Iris pigment epithelial cell (primary cell): ENCODE results near the gene LDB2.
"Not testable (repeated sequence)": the region's sequence is repeated elsewhere in the genome, so short reads cannot be mapped to it uniquely, and the experiment has no call there.

Experiments used
- DNase-seq: peaks from one replicate; pipeline ENCODE4 v3.0.0-alpha.2; 2011; ENCODE audit warnings: low read depth

Gene LDB2

DNA sequence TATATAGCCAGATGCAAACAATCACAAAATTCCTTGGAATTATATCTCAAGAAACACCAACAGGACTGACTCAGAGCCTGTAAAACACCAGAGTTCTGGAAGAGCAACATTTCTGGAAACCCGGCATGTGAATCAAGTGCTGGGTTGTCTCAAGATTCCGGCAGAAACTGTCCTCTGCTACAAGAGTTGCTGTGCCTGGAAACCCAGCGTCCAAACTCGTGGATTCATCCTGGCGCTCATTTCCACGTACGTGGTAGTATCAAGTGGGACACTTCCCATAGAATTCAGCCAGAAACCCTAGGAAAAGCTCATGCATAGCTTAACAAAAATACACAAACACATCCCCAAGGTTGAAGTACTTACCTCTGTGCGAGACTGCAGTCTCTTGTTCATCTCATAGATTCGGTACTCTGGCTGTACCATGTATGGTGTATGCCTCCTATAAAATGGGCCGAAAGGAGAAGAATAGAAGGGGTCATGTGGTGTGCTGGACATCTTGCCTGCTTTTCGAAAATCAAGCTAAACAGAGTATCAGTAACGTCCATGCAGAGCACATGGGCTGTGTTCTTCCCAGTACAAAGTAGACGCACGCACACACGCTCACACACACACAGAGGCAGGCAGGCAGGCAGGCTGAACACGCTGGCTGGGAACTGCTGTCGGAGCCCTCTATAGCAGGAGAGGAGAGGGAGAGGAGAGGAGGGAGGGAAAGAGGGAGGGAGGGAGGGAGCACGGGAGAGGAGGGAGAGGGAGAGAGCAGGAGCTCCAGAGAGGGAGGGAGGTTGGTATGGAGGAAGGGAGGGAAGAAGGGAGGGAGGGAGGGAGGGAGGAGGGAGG is at the start of gene LDB2:
Gene LDB2 (minus strand): TSS at position 655 of the 837 bp plus-strand sequence.
- peak; percentile 81 for DNase-seq

GRCh38 chr4:16942491-16942890 is 44.0 kb upstream of the LDB2 start:
- DNase-seq: no peak

- no peak for DNase-seq
Measured at GRCh38 chr4:16939178-16939577, 40.7 kb upstream of the LDB2 start.

DNA sequence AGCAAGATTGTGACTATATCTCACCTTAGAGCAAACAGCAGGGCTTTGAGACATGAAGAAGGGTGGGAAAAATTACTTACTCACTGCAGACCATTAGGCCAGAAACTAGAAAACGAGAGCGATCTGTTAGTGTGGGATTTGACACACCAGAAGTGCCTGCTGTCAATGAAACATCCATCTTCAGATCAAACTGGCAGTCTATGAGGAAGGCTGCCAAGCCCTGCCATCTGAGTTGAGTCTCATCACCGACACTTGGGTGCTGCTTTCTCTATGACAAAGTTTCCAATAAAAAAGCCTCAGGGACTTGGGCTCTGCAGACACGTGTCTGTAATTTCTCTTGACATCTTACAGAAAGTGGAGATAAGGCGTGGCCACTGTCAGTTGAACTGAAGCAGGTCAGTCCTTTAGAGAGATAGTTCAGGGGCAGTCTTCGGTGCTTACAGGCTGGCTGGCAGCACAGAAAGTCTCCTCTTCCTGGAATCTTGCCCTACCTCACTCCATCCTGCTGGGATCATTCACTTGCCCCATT is 40.1 kb upstream of the LDB2 start:
- DNase-seq: no peak

DNA sequence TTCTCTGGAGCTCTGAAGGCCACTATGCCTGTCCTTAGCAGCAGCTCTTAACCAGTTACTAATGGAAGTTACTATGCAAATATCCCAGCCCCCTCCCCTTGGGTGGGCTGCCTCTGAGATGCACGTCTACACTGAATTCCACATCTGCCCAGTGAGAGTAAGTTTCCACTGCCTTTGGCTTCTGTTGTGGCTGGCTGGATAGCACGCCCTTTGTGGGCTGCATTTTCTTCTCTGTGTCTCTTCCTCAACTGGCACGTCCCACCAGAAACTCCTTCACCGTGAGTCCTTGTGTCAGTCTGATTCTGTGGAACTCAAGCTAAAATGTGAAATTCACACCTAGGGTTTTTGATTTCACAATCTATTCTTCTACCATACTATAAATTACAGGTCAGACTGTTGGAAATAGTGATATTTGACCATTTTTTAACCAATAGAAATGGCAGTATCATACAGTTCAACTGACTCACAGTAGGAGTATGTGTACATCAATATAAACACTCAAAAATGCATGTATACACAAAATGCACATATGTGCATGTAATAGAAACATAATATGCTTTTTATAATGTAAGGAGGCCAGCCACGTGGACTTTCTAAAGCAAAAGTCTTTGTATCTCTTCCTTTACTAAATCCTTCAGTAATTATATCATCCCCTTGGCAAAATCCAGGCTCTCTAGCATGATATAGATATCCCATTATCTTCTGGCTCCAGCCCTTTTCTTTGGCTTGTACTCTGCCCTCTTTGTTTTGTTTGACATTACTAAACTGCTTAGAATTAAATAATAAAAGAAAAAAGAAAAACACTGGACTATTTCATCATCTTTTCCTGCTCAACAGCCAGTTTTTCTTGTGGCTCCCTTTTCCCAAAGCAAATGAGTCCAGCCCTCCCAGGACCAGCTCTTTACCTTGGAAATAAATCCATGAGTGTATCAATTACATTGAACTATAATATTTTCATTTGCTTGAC is 33.2 kb upstream of the LDB2 start:
- DNase-seq: no peak

- DNase-seq: no peak
Measured at GRCh38 chr4:16926214-16926613, 27.8 kb upstream of the LDB2 start.

- not testable (repeated sequence) for DNase-seq
Measured at GRCh38 chr4:16918716-16919115, 20.3 kb upstream of the LDB2 start.

DNA sequence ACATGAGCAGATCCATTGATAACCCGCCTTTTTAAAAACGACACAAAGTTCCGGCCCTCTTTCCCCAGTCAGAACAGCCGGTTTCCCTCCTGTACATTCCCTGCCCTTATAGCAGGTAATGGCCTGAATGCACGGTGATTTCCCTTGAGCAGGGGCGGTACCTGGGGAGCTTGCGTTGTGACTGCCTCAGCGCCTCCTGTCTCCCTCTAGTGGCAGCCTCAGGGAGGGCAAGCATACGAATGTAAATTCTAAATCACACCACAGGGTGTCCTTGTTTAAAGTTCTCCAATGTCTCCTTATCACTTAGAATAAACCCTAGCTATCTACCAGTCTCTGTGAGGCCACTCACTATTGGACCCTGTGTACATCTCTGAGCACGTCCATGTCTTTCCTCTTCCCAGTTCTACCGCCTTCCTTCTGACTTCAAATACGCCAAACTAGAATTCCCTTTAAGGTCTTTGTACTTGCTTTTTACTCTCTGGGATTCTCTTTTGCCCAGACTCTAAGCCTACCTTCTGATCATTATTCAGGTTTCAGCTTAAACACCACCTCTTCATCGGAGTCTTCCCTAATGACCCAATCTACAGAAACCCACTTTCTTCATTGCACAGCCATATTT is 18.4 kb upstream of the LDB2 start:
- DNase-seq: peak; percentile 40

- no peak for DNase-seq
Measured at GRCh38 chr4:16916031-16916430, 17.6 kb upstream of the LDB2 start.

GRCh38 chr4:16914208-16914607 is 15.8 kb upstream of the LDB2 start:
- DNase-seq: peak; percentile 15

- no peak for DNase-seq
Measured at GRCh38 chr4:16912896-16913295, 14.5 kb upstream of the LDB2 start.

GRCh38 chr4:16909281-16909680 is 10.8 kb upstream of the LDB2 start:
- no peak for DNase-seq

- DNase-seq: no peak
Measured at GRCh38 chr4:16908377-16909021, 10.1 kb upstream of the LDB2 start.

GRCh38 chr4:16900325-16900724 is 1.9 kb upstream of the LDB2 start:
- DNase-seq: no peak

GRCh38 chr4:16896881-16897750 is 1.3 kb downstream of the LDB2 start:
- peak; percentile 75 for DNase-seq

- DNase-seq: no peak
Measured at GRCh38 chr4:16894406-16894805, 4.0 kb downstream of the LDB2 start.

DNA sequence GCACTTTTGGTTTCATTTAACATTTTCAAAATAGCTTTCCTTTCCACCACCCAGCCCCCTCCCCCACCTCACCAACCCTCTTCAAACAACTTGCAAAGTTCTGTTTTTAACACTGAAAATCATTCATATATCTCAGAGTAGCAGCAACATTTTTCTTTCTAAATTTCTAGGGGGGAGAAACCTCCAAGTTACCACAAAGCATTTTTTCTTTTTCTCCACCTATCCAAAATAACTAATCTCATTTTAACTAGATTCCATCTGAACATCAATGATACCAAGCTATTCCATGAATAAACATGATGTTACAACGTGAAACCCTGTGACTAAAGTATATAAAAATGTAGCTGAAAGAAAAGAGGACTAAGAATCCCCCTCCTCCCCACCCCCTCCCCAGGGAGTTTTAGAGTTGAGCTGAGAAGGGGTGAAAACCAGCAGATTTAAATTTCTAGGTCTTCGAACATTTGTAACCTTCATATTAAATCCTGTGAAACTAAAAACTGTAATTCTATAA is 5.2 kb downstream of the LDB2 start:
- no peak for DNase-seq

GRCh38 chr4:16890651-16891050 is 7.8 kb downstream of the LDB2 start:
- no peak for DNase-seq

- DNase-seq: no peak
Measured at GRCh38 chr4:16889945-16890344, 8.5 kb downstream of the LDB2 start.

DNA sequence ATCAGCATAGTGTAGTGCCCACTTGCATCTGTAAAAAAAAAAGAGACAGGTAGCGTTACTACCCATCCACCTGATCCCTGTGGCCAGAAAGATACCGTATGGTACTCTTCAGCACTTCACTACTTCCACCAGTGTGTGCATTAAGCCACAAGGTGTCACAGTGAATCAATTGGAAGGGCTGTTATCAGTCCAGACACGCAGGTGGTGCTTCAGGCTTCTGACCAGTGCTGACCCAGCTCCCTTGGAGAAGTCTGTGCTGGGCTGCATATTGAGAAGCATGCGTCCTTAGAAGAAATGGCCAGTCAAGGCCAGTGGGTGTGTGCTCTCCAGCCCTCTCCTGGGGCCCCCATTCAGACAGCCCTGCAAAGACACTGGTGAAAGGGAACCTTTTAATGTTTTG is 10.6 kb downstream of the LDB2 start:
- DNase-seq: no peak
